Heart left ventricle (tissue), 13 donors: ENCODE data around the gene RSPH6A.

Experiments
- POLR2A ChIP-seq, 2 donors: fragments of 450-650 bp; IDR thresholded peaks; one replicate each; pipeline ENCODE4 v1.6.1; 2017; ENCODE audit warnings: antibody characterized with exemption in 2 of 2, mild to moderate bottlenecking in 2 of 2, moderate library complexity in 2 of 2
- TF ChIP-seq, protein P1 (sequence below), 12 donors: fragments of 200-600 bp; sonication (generic) in 4 of 12; IDR thresholded peaks; one replicate each; pipeline versions ENCODE4 v1.5.0 to v1.8.0; 2018 to 2022; ENCODE audit warnings: antibody characterized with exemption in 12 of 12, mild to moderate bottlenecking in 5 of 12
- donor health status: ischemic (EF 13 %, LVEDD 7.1; RV severe dilation, severe dysfunction).
- donor health status: DM: no; HTN: yes; CAD: no.
- donor health status: DM: no; HTN: no; CAD: no.
- donor health status: ischemic (EF 25% LVEDD 6.9; RV normal size, moderate dysfunction).
- donor health status: ischemic (EF 25% LVEDD 5.7; RV mildly dilated, moderate dysfunction).
- donor health status: ischemic (EF 35%, LVEDD 5.7; RV mildly dilated, moderate dysfunction).
- donor health status: nonischemic (EF 11% LVEDD 7.7; RV severe dilation, severe dysfunction).
- donor health status: DM: yes; HTN: yes; CAD: no.
- donor health status: PGD.
- donor health status: ischemic (EF 29% LVEDD 5.4; RV normal size, mild dysfunction).
- donor health status: nonischemic (EF 23%, LVEDD 6.1; RV moderate dilation, normal function).

- TF ChIP-seq, protein P1, sequence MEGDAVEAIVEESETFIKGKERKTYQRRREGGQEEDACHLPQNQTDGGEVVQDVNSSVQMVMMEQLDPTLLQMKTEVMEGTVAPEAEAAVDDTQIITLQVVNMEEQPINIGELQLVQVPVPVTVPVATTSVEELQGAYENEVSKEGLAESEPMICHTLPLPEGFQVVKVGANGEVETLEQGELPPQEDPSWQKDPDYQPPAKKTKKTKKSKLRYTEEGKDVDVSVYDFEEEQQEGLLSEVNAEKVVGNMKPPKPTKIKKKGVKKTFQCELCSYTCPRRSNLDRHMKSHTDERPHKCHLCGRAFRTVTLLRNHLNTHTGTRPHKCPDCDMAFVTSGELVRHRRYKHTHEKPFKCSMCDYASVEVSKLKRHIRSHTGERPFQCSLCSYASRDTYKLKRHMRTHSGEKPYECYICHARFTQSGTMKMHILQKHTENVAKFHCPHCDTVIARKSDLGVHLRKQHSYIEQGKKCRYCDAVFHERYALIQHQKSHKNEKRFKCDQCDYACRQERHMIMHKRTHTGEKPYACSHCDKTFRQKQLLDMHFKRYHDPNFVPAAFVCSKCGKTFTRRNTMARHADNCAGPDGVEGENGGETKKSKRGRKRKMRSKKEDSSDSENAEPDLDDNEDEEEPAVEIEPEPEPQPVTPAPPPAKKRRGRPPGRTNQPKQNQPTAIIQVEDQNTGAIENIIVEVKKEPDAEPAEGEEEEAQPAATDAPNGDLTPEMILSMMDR (IDR thresholded peaks at IDR 0.05), result no peak
- TF ChIP-seq POLR2A (IDR thresholded peaks at IDR 0.05), result no peak
Measured at GRCh38 chr19:45777395-45777961, 37.6 kb downstream of the RSPH6A start.
